Tibial nerve (tissue), 4 donors: Measurements from ENCODE around the gene TSC1. TPM values are rescaled to one million over a fixed set of nuclear protein-coding genes. Genes with fewer than 3 reads are reported as not detected.

Experiments
- DNase-seq, 2 donors: peaks; one replicate each; pipeline ENCODE4 v3.0.0-alpha.2; 2019; ENCODE audit warnings: low spot score in 2 of 2
- H3K27ac ChIP-seq, 4 donors: fragments of 200-600 bp; sonication (generic) in 3 of 4; one replicate each; pipeline ENCODE4 v1.5.1; 2017 to 2019; ENCODE audit warnings: mild to moderate bottlenecking in 1 of 4
- H3K27me3 ChIP-seq, 2 donors: fragments of 200-600 bp; sonication (generic) in 1 of 2; one replicate each; pipeline versions ENCODE4 v1.5.1 to v1.6.0; 2017 to 2019
- H3K36me3 ChIP-seq, 3 donors: fragments of 200-600 bp; sonication (generic); one replicate each; pipeline ENCODE4 v1.5.1; 2018 to 2019
- H3K4me1 ChIP-seq, 4 donors: fragments of 200-600 bp; sonication (generic) in 3 of 4; one replicate each; pipeline ENCODE4 v1.5.1; 2017 to 2019
- H3K4me3 ChIP-seq, 4 donors: fragments of 200-600 bp; sonication (generic) in 3 of 4; one replicate each; pipeline ENCODE4 v1.5.1; 2017 to 2019; ENCODE audit warnings: mild to moderate bottlenecking in 1 of 4, moderate library complexity in 1 of 4
- H3K9me3 ChIP-seq, 4 donors: fragments of 200-600 bp; sonication (generic) in 3 of 4; one replicate each; pipeline ENCODE4 v1.5.1; 2017 to 2019
- EP300 ChIP-seq, 2 donors: sonication (generic); formaldehyde crosslinking; IDR thresholded peaks; one replicate each; pipeline ENCODE4 v1.6.1; 2017; ENCODE audit warnings: antibody characterized with exemption in 2 of 2, mild to moderate bottlenecking in 1 of 2
- POLR2A ChIP-seq, 2 donors: fragments of 450-650 bp; IDR thresholded peaks; one replicate each; pipeline ENCODE4 v1.6.1; 2017; ENCODE audit warnings: antibody characterized with exemption in 2 of 2, mild to moderate bottlenecking in 2 of 2, moderate library complexity in 2 of 2
- whole genome bisulfite sequencing, 2 donors: methylation state at CpG; one replicate each; pipeline ENCODE4 v1.1.5; 2018; 5-methylcytosine and 5-hydroxymethylcytosine counted together
- total RNA-seq, 4 donors: library from RNA; depleted of rRNA; stranded (reverse); fragments of >200 nt; gene quantifications; one replicate each; pipeline ENCODE4 v1.1.0, GENCODE V29; 2016
- TF ChIP-seq, protein P1 (sequence below), 5 experiments: fragments of 200-600 bp in 3 of 5; fragments of 450-650 bp in 2 of 5; sonication (generic) in 3 of 5; IDR thresholded peaks; one replicate each; pipeline ENCODE4 v1.5.1; 2016 to 2019; ENCODE audit warnings: antibody characterized with exemption in 5 of 5, mild to moderate bottlenecking in 3 of 5, moderate library complexity in 2 of 5

TSC1 gene
- total RNA-seq, 4 donors from 2014 or later: 48.6 to 88.4 (median 68.9) TPM

DNA sequence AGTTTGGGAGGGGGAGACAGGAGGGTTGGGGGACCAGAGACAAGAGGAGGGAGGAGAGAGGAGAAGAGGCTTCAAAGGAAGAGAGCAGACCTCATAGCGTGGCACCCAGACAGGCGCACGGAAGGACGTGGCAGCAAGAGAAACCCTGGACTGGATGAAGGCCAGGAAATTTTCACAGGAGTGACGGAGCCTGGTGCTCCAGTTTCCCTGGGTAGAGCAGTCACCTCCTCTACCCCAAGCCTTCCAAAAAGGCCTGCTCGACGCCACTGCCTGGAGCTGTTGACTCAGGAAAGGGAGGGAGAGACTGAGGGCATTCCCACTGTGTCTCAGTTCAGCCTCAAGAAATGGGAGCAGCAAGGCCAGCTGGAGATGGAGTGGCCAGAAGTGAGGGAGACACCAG, 85.7 kb downstream of the TSC1 start:
- 65 to 72% methylated on average over 7 of the region's 7 CpGs for WGBS, 2 donors
- DNase-seq: no peak

GRCh38 chr9:132857616-132858342, 86.6 kb downstream of the TSC1 start:
- Histone ChIP-seq H3K36me3 (peaks cover 0 to 9% (median 0%) of the 10 kb centered on the region in 3 donors), H3K27me3 (no peaks in the 10 kb centered on the region), H3K4me3 (no peak overlapping the region), H3K9me3 (no peaks in the 10 kb centered on the region), H3K4me1 (peaks cover 0 to 12% (median 0%) of the 10 kb centered on the region in 4 donors), H3K27ac (peak overlapping the region in 1 of 4 donors; percentile 34)
- TF ChIP-seq EP300 (IDR thresholded peaks at IDR 0.05) (no peak), POLR2A (IDR thresholded peaks at IDR 0.05) (no peak)
- TF ChIP-seq, protein P1, sequence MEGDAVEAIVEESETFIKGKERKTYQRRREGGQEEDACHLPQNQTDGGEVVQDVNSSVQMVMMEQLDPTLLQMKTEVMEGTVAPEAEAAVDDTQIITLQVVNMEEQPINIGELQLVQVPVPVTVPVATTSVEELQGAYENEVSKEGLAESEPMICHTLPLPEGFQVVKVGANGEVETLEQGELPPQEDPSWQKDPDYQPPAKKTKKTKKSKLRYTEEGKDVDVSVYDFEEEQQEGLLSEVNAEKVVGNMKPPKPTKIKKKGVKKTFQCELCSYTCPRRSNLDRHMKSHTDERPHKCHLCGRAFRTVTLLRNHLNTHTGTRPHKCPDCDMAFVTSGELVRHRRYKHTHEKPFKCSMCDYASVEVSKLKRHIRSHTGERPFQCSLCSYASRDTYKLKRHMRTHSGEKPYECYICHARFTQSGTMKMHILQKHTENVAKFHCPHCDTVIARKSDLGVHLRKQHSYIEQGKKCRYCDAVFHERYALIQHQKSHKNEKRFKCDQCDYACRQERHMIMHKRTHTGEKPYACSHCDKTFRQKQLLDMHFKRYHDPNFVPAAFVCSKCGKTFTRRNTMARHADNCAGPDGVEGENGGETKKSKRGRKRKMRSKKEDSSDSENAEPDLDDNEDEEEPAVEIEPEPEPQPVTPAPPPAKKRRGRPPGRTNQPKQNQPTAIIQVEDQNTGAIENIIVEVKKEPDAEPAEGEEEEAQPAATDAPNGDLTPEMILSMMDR (IDR thresholded peaks at IDR 0.05): no peak
- 67 to 74% methylated on average over 23 to 24 of the region's 24 CpGs for WGBS, 2 donors
- DNase-seq: no peak

More for the DNA sequence above, 85.7 kb downstream of the TSC1 start:
- no peaks in the 10 kb centered on the region for H3K27me3 ChIP-seq
- H3K4me3 ChIP-seq: no peak overlapping the region
- no peak overlapping the region for H3K27ac ChIP-seq
- TF ChIP-seq EP300 (IDR thresholded peaks at IDR 0.05) (no peak), POLR2A (IDR thresholded peaks at IDR 0.05) (no peak)
- TF ChIP-seq, protein P1 (IDR thresholded peaks at IDR 0.05): no peak
- H3K36me3 ChIP-seq: peaks cover 0 to 18% (median 0%) of the 10 kb centered on the region in 3 donors
- H3K4me1 ChIP-seq: peaks cover 0 to 12% (median 0%) of the 10 kb centered on the region in 4 donors
- H3K9me3 ChIP-seq: no peaks in the 10 kb centered on the region

- 56 to 61% methylated on average over 8 of the region's 8 CpGs for WGBS, 2 donors
- Histone ChIP-seq H3K27me3 (no peaks in the 10 kb centered on the region), H3K36me3 (peaks cover 0 to 7% (median 0%) of the 10 kb centered on the region in 3 donors), H3K9me3 (no peaks in the 10 kb centered on the region), H3K4me3 (no peak overlapping the region), H3K4me1 (peaks cover 0 to 12% (median 0%) of the 10 kb centered on the region in 4 donors), H3K27ac (peak overlapping the region in 1 of 4 donors; percentile 34)
- peak; percentile 23 to 88 for DNase-seq
- TF ChIP-seq EP300 (IDR thresholded peaks at IDR 0.05): peak in 1 of 2 donors; percentile 61
- TF ChIP-seq POLR2A (IDR thresholded peaks at IDR 0.05): no peak
Observed at GRCh38 chr9:132857031-132857430, 87.4 kb downstream of the TSC1 start.

- peaks cover 0 to 8% (median 0%) of the 10 kb centered on the region in 3 donors for H3K36me3 ChIP-seq
- peaks cover 0 to 12% (median 0%) of the 10 kb centered on the region in 4 donors for H3K4me1 ChIP-seq
- no peak overlapping the region for H3K4me3 ChIP-seq
- H3K9me3 ChIP-seq: no peaks in the 10 kb centered on the region
- H3K27ac ChIP-seq: no peak overlapping the region
- no peaks in the 10 kb centered on the region for H3K27me3 ChIP-seq
- TF ChIP-seq POLR2A (IDR thresholded peaks at IDR 0.05) (no peak), EP300 (IDR thresholded peaks at IDR 0.05) (no peak)
- TF ChIP-seq, protein P1 (IDR thresholded peaks at IDR 0.05): no peak
- no peak for DNase-seq
- 71 to 76% methylated on average over 5 of the region's 5 CpGs for WGBS, 2 donors
Observed at GRCh38 chr9:132855904-132856303, 88.5 kb downstream of the TSC1 start.

- no peak for DNase-seq
- 87 to 88% methylated on average over 10 of the region's 10 CpGs for WGBS, 2 donors
- H3K27ac ChIP-seq: no peak overlapping the region
Observed at GRCh38 chr9:132854832-132855231, 89.6 kb downstream of the TSC1 start.

GRCh38 chr9:132853482-132853881, 90.9 kb downstream of the TSC1 start:
- Histone ChIP-seq H3K9me3 (no peaks in the 10 kb centered on the region), H3K36me3 (peaks cover 0 to 7% (median 0%) of the 10 kb centered on the region in 3 donors), H3K4me3 (no peak overlapping the region), H3K27ac (no peak overlapping the region), H3K4me1 (peaks cover 0 to 12% (median 0%) of the 10 kb centered on the region in 4 donors), H3K27me3 (no peaks in the 10 kb centered on the region)
- WGBS, 2 donors: 95 to 96% methylated on average over 4 of the region's 4 CpGs
- no peak for TF ChIP-seq POLR2A (IDR thresholded peaks at IDR 0.05)
- no peak for TF ChIP-seq EP300 (IDR thresholded peaks at IDR 0.05)
- DNase-seq: no peak

More at GRCh38 chr9:132854832-132855231, 89.6 kb downstream of the TSC1 start:
- Histone ChIP-seq H3K4me1 (peaks cover 0 to 12% (median 0%) of the 10 kb centered on the region in 4 donors), H3K36me3 (peaks cover 0 to 3% (median 0%) of the 10 kb centered on the region in 3 donors), H3K27me3 (no peaks in the 10 kb centered on the region), H3K4me3 (no peak overlapping the region), H3K9me3 (no peaks in the 10 kb centered on the region)
- no peak for TF ChIP-seq EP300 (IDR thresholded peaks at IDR 0.05)
